Smooth muscle cell of the brain vasculature (primary cell): Measurements from ENCODE around the gene SSH3.

Experiments
- DNase-seq: peaks from one replicate; pipeline ENCODE4 v3.0.0-alpha.2; 2012; ENCODE audit warnings: low read depth, low spot score

SSH3 gene

DNA sequence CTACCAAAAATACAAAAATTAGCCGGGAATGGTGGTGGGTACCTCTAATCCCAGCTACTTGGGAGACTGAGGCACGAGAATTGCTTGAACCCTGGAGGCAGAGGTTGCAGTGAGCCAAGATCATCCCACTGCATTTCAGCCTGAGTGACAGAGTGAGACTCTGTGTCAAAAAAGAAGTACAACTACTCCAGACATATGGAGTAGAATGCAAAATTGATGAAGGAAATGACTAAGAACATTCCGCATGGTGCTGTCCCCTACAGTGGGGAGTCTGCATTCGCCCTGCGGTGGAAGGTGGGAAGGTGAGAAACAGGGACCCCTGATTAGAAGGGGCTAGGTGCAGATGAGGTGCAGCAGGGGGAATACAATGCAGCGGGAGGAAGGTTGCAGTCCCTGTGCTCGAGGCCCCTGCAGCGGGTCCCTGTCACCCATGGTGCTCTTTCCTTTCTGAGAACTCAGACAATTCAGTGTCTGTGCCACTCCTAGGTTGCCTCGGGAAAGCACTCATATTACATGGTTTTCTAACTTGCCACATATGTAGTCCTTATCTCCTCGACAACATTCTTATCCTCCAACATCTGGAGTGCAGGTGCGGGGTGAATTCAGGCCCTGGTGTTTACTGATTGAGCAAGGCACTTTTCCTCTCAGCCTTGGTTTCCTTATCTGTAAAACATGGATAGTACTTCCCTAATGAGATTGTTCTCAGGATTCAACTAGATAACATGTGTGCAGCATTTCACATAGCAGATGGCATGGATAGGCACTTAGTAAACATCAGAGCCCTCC is 44.8 kb downstream of the SSH3 start:
- no peak for DNase-seq

GRCh38 chr11:67349036-67349435 is 45.7 kb downstream of the SSH3 start:
- DNase-seq = no peak

DNA sequence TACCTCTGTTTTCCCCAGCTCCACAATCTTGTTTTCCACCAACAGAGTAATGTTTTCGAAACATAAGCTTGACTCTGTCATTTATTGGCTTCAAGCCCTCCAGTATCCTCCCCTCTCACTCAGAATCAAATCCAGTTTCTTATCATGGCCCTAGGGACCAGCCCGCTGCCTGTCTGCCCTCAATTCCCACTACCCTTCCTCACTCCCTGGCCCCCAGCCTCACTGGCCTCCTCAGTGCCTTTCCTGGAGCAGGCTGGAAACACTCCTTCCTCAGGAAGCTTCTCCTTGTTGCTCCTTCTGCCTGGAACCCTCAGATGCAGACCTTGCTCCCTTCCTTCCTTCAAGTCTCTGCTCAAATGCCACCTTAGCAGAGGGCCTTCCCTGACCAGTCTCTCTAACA is 46.1 kb downstream of the SSH3 start:
- no peak for DNase-seq

GRCh38 chr11:67349928-67350465 is 46.7 kb downstream of the SSH3 start:
- no peak for DNase-seq

- no peak for DNase-seq
Observed at GRCh38 chr11:67351275-67352005, 48.1 kb downstream of the SSH3 start.

DNA sequence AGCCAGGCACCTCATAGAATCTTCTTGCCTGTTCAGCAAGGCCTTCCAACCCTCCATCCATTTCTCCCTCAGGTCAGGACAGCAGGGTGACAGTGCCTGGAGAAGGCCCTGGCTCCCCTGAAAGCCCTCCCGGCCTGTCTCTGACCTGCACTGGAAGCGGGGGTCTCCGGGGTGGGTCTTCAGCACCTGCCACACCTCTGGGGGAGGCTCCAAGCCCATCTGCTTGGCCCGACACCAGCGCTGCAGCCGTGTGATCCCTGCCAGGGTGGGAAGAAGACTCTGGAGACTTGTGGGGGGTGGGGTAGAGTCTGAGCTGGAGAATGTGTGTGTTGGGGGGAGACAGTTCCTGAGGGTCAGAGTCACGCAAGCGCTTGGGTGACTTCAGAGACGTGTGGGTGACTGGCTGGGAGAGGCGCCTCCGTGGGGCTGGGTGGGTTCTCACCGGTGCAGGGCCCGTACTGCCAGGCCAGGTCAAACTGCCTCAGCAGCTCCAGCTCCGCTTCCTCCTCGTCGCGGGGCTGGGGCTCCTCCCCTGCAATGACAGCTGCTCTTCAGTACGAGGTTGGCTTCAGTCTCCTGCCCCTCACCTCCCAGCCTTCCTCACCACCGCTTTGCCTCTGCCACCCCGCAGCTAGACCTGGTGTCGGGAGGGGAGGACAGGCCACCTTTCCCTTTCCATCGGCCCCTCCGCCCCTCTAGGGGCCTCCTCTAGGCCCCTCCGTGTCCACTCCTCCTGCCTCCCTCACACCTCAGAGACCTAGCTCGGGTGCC is 49.4 kb downstream of the SSH3 start:
- no peak for DNase-seq

GRCh38 chr11:67353317-67354074 is 50.2 kb downstream of the SSH3 start, which contains the start of gene POLD4:
TSS of gene POLD4 (minus strand) at chr11:67353546. CDS start at chr11:67353399, 147 bp downstream.
- DNase-seq = peak; percentile 84

GRCh38 chr11:67354075-67355022 is 51.0 kb downstream of the SSH3 start:
- no peak for DNase-seq

DNA sequence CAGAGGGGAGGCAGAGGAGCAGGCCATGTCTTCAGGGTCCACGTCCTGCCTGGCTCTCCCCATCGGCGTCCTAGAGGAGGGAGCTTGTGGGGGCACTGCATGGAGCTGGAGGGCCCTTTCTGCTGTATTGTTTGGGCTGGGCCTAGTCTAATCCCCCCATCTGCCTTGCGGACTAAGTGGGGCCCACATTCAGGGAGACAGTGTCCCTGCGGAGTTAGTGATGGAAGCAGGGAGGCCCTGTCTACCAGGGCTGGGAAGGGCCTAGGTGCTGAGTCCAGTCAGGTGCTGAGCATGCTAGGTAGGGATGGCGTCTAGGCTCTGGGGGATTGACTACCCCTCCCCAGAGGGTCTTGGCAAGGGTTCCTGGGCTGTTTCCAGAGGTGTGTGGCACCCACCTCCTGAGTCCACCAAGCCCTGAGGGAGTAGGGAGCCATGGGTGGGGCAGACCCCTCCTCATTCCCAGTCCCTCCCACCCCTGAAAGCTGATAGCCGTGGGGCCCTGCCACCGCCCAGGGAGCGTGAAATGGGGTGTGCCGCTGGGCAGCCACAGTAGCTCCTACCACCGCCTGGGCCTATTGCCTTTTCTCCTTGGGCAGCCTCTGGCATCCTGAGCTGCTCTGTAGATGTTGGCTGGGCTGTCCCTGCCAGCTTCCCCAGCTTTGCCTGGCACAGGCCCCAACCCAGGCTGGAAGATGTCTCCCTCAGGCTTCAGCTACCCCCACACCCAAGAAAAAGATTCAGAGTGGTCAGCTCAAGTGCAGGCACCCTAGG is 51.9 kb downstream of the SSH3 start:
- DNase-seq = no peak

GRCh38 chr11:67355794-67356386 is 52.6 kb downstream of the SSH3 start:
- DNase-seq = no peak

DNA sequence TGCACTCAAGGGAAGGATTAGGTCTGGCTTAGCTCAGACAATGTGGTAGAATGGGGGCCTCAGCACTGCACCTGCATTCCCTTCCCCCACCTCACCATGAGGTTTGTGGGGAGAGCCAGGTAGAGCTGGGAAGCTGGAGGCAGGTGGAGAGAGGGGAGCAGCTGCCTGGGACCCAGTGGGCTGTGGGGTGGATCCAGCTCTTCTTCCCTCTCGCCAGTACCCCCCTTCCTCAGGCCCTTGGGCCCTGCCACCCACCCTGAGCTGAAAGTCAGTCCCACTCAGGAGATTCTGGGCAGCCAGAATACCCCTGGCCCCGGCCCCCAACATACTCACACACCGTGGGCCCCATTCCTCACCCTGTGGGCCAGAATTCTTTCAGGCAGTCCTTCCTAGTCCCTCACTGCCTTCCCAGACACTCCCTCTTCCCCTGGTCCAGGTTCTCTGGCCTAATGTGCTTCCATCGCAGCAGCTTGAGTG is 53.1 kb downstream of the SSH3 start:
- no peak for DNase-seq

GRCh38 chr11:67356864-67357561 is 53.7 kb downstream of the SSH3 start:
- no peak for DNase-seq

- no peak for DNase-seq
Observed at GRCh38 chr11:67357831-67358670, 54.7 kb downstream of the SSH3 start.
